Neural cell (in vitro differentiated cells): Measurements from ENCODE around the gene NLRP10.

ENCODE experiments used
- CTCF ChIP-seq: fragments of 450-650 bp; IDR thresholded peaks from 2 replicates; pipeline ENCODE4 v1.5.1; 2014; ENCODE audit warnings: antibody characterized with exemption, mild to moderate bottlenecking, moderate library complexity; ENCODE audit not compliant: poor library complexity, severe bottlenecking
- EZH2 ChIP-seq: fragments of 200-600, 300-800 bp; shearing (Covaris generic), sonication (generic); IDR thresholded peaks from 2 replicates; pipeline ENCODE4 v1.6.1; 2014; ENCODE audit warnings: antibody characterized with exemption, low read length, borderline replicate concordance, mild to moderate bottlenecking; ENCODE audit not compliant: insufficient read depth, poor library complexity, severe bottlenecking
- RAD21 ChIP-seq: fragments of 450-650 bp; conservative IDR thresholded peaks from 2 replicates; pipeline ENCODE4 v1.6.1; 2014; ENCODE audit warnings: antibody characterized with exemption, mild to moderate bottlenecking, moderate library complexity
- REST ChIP-seq: IDR thresholded peaks from 2 replicates; pipeline ENCODE4 v1.6.1; 2012; ENCODE audit warnings: borderline replicate concordance
- SMC3 ChIP-seq: fragments of 450-650 bp; conservative IDR thresholded peaks from 2 replicates; pipeline ENCODE4 v1.6.1; 2014; ENCODE audit warnings: antibody characterized with exemption, mild to moderate bottlenecking, moderate library complexity; ENCODE audit not compliant: poor library complexity

- TF ChIP-seq CTCF (no peak), RAD21 (no peak), REST (no peak), EZH2 (no peak), SMC3 (no peak)
Observed at GRCh38 chr11:7936615-7937014, 28.6 kb downstream of the NLRP10 start.
